H9 (cell line): ENCODE measurements around the gene APP. TPM values are rescaled to one million over a fixed set of nuclear protein-coding genes. Genes with fewer than 3 reads are reported as not detected.

Experiments used
- DNase-seq: peaks from one replicate; pipeline ENCODE4 v3.0.0-alpha.2; 2017
- H2AFZ ChIP-seq: one replicate; pipeline ENCODE4 v1.6.1; 2013; ENCODE audit warnings: mild to moderate bottlenecking, low read length, control low read depth, moderate library complexity
- H2AK5ac ChIP-seq: 2 replicates; pipeline ENCODE4 v1.6.1; 2013; ENCODE audit warnings: low read length, control low read depth, mixed read lengths; ENCODE audit not compliant: insufficient read length
- H2BK120ac ChIP-seq: one replicate; pipeline ENCODE4 v1.6.1; 2013; ENCODE audit warnings: low read depth, mild to moderate bottlenecking, low read length, control low read depth, inconsistent platforms; ENCODE audit not compliant: poor library complexity, severe bottlenecking
- H2BK12ac ChIP-seq: 2 replicates; pipeline ENCODE4 v1.6.1; 2013; ENCODE audit warnings: low read length, control low read depth, mixed read lengths, low read depth; ENCODE audit not compliant: insufficient read length
- H2BK15ac ChIP-seq: 2 replicates; pipeline ENCODE4 v1.6.1; 2013; ENCODE audit warnings: low read depth, low read length, control low read depth
- H2BK20ac ChIP-seq: one replicate; pipeline ENCODE4 v1.6.1; 2013; ENCODE audit warnings: low read depth, mild to moderate bottlenecking, low read length, control low read depth, inconsistent platforms; ENCODE audit not compliant: poor library complexity, severe bottlenecking
- H2BK5ac ChIP-seq: 2 replicates; pipeline ENCODE4 v1.6.1; 2013; ENCODE audit warnings: low read length, control low read depth, mixed read lengths; ENCODE audit not compliant: insufficient read length
- H3K14ac ChIP-seq: 2 replicates; pipeline ENCODE4 v1.6.1; 2013; ENCODE audit warnings: low read length, control low read depth; ENCODE audit not compliant: insufficient read depth
- H3K18ac ChIP-seq: 2 replicates; pipeline ENCODE4 v1.6.1; 2013; ENCODE audit warnings: low read depth, mild to moderate bottlenecking, mixed read lengths, low read length, control low read depth; ENCODE audit not compliant: insufficient read length
- H3K23ac ChIP-seq: 2 replicates; pipeline ENCODE4 v1.6.1; 2013; ENCODE audit warnings: low read length, control low read depth, mixed read lengths, low read depth; ENCODE audit not compliant: insufficient read length
- H3K23me2 ChIP-seq: 2 replicates; pipeline ENCODE4 v1.6.1; 2013; ENCODE audit warnings: low read depth, mild to moderate bottlenecking, mixed read lengths, low read length, control low read depth; ENCODE audit not compliant: insufficient read length, poor library complexity, severe bottlenecking
- H3K27ac ChIP-seq: 2 replicates; pipeline ENCODE4 v1.5.1; 2013; ENCODE audit warnings: low read length, control low read depth, mixed read lengths, low read depth; ENCODE audit not compliant: insufficient read length
- H3K27me3 ChIP-seq: 2 replicates; pipeline ENCODE4 v1.6.1; 2013; ENCODE audit warnings: low read length, control low read depth, inconsistent platforms; ENCODE audit not compliant: insufficient read depth
- H3K4ac ChIP-seq: 2 replicates; pipeline ENCODE4 v1.6.1; 2013; ENCODE audit warnings: low read depth, mild to moderate bottlenecking, control low read depth, inconsistent platforms, low read length, moderate library complexity
- H3K4me1 ChIP-seq: 2 replicates; pipeline ENCODE4 v1.6.1; 2013; ENCODE audit warnings: low read length, control low read depth, inconsistent platforms; ENCODE audit not compliant: insufficient read depth
- H3K4me2 ChIP-seq: 2 replicates; pipeline ENCODE4 v1.6.1; 2013; ENCODE audit warnings: low read length, control low read depth, mixed read lengths; ENCODE audit not compliant: insufficient read length, insufficient read depth
- H3K56ac ChIP-seq: 2 replicates; pipeline ENCODE4 v1.6.1; 2013; ENCODE audit warnings: low read depth, mild to moderate bottlenecking, mixed read lengths, low read length, control low read depth; ENCODE audit not compliant: insufficient read length
- H3K79me1 ChIP-seq: 2 replicates; pipeline ENCODE4 v1.6.1; 2013; ENCODE audit warnings: low read depth, mild to moderate bottlenecking, moderate library complexity, low read length, control low read depth, inconsistent platforms; ENCODE audit not compliant: insufficient read depth, poor library complexity, severe bottlenecking
- H3K79me2 ChIP-seq: 2 replicates; pipeline ENCODE4 v1.6.1; 2013; ENCODE audit warnings: low read length, control low read depth, inconsistent platforms; ENCODE audit not compliant: insufficient read depth
- H3K9ac ChIP-seq: 2 replicates; pipeline ENCODE4 v1.6.1; 2013; ENCODE audit warnings: low read length, control low read depth, mixed read lengths; ENCODE audit not compliant: insufficient read length; ENCODE audit errors: extremely low read depth
- H3K9me3 ChIP-seq: one replicate; pipeline ENCODE4 v1.6.1; 2013; ENCODE audit warnings: low read depth, low read length, inconsistent platforms; ENCODE audit not compliant: control insufficient read depth
- H3T11ph ChIP-seq: one replicate; pipeline ENCODE4 v1.6.1; 2013; ENCODE audit warnings: mild to moderate bottlenecking, low read length, control low read depth, inconsistent platforms
- H4K20me1 ChIP-seq: one replicate; pipeline ENCODE4 v1.6.1; 2013; ENCODE audit not compliant: control insufficient read depth, insufficient read length, insufficient read depth
- H4K5ac ChIP-seq: 2 replicates; pipeline ENCODE4 v1.6.1; 2013; ENCODE audit warnings: low read depth, mild to moderate bottlenecking, mixed read lengths, low read length, control low read depth; ENCODE audit not compliant: insufficient read length
- H4K8ac ChIP-seq: replicated peaks from 2 replicates; pipeline ENCODE4 v1.6.1; 2013; ENCODE audit warnings: low read length, control low read depth, mixed read lengths, low read depth; ENCODE audit not compliant: insufficient read length
- H4K91ac ChIP-seq: 2 replicates; pipeline ENCODE4 v1.6.1; 2013; ENCODE audit warnings: low read depth, mild to moderate bottlenecking, moderate library complexity, mixed read lengths, low read length, control low read depth; ENCODE audit not compliant: insufficient read length
- H3K27ac Mint-ChIP-seq, 3 experiments: 2 replicates in 2 of 3; 3 replicates in 1 of 3; pipeline ENCODE4 v1.8.0; 2020 to 2021; ENCODE audit warnings: mixed read lengths in 3 of 3, mild to moderate bottlenecking in 1 of 3, moderate library complexity in 1 of 3
- H3K27me3 Mint-ChIP-seq: 2 replicates; pipeline ENCODE4 v1.8.0; 2021; ENCODE audit warnings: low read depth, mild to moderate bottlenecking, moderate library complexity, mixed read lengths
- H3K36me3 Mint-ChIP-seq, 3 experiments: 2 replicates in 2 of 3; 3 replicates in 1 of 3; pipeline ENCODE4 v1.8.0; 2020 to 2021; ENCODE audit warnings: low read depth in 3 of 3, mixed read lengths in 3 of 3; ENCODE audit not compliant: insufficient read depth in 1 of 3
- H3K4me1 Mint-ChIP-seq, 2 experiments: 2 replicates each; pipeline ENCODE4 v1.8.0; 2020; ENCODE audit warnings: mixed read lengths in 2 of 2
- H3K4me3 Mint-ChIP-seq, 2 experiments: 2 replicates in 1 of 2; 3 replicates in 1 of 2; pipeline ENCODE4 v1.8.0; 2020 to 2021; ENCODE audit warnings: mild to moderate bottlenecking in 2 of 2, mixed read lengths in 2 of 2, moderate library complexity in 1 of 2
- H3K9me3 Mint-ChIP-seq, 2 experiments: 2 replicates in 1 of 2; 3 replicates in 1 of 2; pipeline ENCODE4 v1.8.0; 2020; ENCODE audit warnings: mild to moderate bottlenecking in 2 of 2, mixed read lengths in 2 of 2, moderate library complexity in 1 of 2
- CTCF ChIP-seq: fragments of 200-600 bp; sonication (generic); conservative IDR thresholded peaks from 3 replicates; pipeline ENCODE4 v1.8.0; 2021; ENCODE audit warnings: antibody characterized with exemption, mild to moderate bottlenecking
- WGBS: extraction: QIAGEN DNeasy Blood & Tissue Kit; methylation state at CpG from one replicate; pipeline ENCODE4 v1.1.7; 2013; ENCODE audit warnings: missing lambda C conversion rate, low lambda C conversion rate, mixed read lengths; ENCODE audit not compliant: insufficient read length; ENCODE audit errors: extremely low coverage; 5-methylcytosine and 5-hydroxymethylcytosine counted together
- total RNA-seq: library from RNA; stranded (reverse); gene quantifications from 2 replicates; pipeline ENCODE4 v1.2.1, GENCODE V29; 2021

APP gene
- total RNA-seq, 1 experiment from 2014 or later, result 380 TPM

- peaks cover 2% of the 10 kb centered on the region for H3K79me1 ChIP-seq
- H3T11ph ChIP-seq, result no peak overlapping the region
- H3K4me2 ChIP-seq, result no peak overlapping the region
- peaks cover 36% of the 10 kb centered on the region; the same call in 1 of the 2 replicates for H3K79me2 ChIP-seq
- Mint-ChIP-seq H3K9me3 (no peaks in the 10 kb centered on the region), H3K4me3 (no peak overlapping the region), H3K4me1 (peaks cover 70 to 78% of the 10 kb centered on the region in 2 experiments), H3K27ac (no peak overlapping the region), H3K36me3 (no peaks in the 10 kb centered on the region), H3K27me3 (no peaks in the 10 kb centered on the region)
- H2BK120ac ChIP-seq, result no peak overlapping the region
- H3K4ac ChIP-seq, result no peak overlapping the region
- H4K8ac ChIP-seq, result no peak overlapping the region
- no peak overlapping the region for H2BK5ac ChIP-seq
- H3K9ac ChIP-seq, result no peak overlapping the region
- no peak for TF ChIP-seq CTCF
- no peaks in the 10 kb centered on the region for H3K9me3 ChIP-seq
- H3K23me2 ChIP-seq, result no peaks in the 10 kb centered on the region
- no peaks in the 10 kb centered on the region for H4K20me1 ChIP-seq
- no peak overlapping the region for H2BK12ac ChIP-seq
- WGBS, result no CpG with 5 or more reads among the region's 2 CpGs
- H3K27ac ChIP-seq, result no peak overlapping the region
- H3K23ac ChIP-seq, result no peak overlapping the region
- H2BK15ac ChIP-seq, result no peak overlapping the region
- H4K5ac ChIP-seq, result no peak overlapping the region
- peaks cover 23% of the 10 kb centered on the region for H3K4me1 ChIP-seq
- H2BK20ac ChIP-seq, result no peak overlapping the region
- H2AK5ac ChIP-seq, result no peak overlapping the region
- no peak overlapping the region for H3K18ac ChIP-seq
- DNase-seq, result no peak
- no peak overlapping the region for H2AFZ ChIP-seq
- H4K91ac ChIP-seq, result no peak overlapping the region
- H3K56ac ChIP-seq, result no peak overlapping the region
- no peak overlapping the region for H3K14ac ChIP-seq
- H3K27me3 ChIP-seq, result no peaks in the 10 kb centered on the region
These were observed 100.4 kb downstream of the APP start for GRCh38 chr21:26070121-26070520.
